HG03045 (cell line): ENCODE data around the gene DISC1.
"Not testable (repeated sequence)": the region's sequence is repeated elsewhere in the genome, so short reads cannot be mapped to it uniquely, and the experiment has no call there.

ENCODE experiments used
- ATAC-seq: cut with Tn5 transposase; IDR thresholded peaks from one replicate; pipeline ENCODE4 v1.9.1; 2021; ENCODE audit warnings: mild to moderate bottlenecking, moderate library complexity; ENCODE audit not compliant: unreplicated experiment

Gene DISC1

GRCh38 chr1:231626535-231626950 lies at the start of gene DISC1:
TSS of gene DISC1 (plus strand) at chr1:231626790. CDS start at chr1:231626868, 78 bp downstream.
- ATAC-seq: peak; percentile 54

- ATAC-seq: no peak
Measured at GRCh38 chr1:231576804-231577718, 49.5 kb upstream of the DISC1 start.

- no peak for ATAC-seq
Measured at GRCh38 chr1:231580874-231581273, 45.7 kb upstream of the DISC1 start.

GRCh38 chr1:231581859-231582258 lies 44.7 kb upstream of the DISC1 start:
- ATAC-seq: no peak

GRCh38 chr1:231583376-231583775 lies 43.2 kb upstream of the DISC1 start:
- ATAC-seq: no peak

- ATAC-seq: no peak
Measured at GRCh38 chr1:231584117-231584516, 42.5 kb upstream of the DISC1 start.

GRCh38 chr1:231584921-231585320 lies 41.7 kb upstream of the DISC1 start:
- no peak for ATAC-seq

GRCh38 chr1:231590453-231591198 lies 36.0 kb upstream of the DISC1 start:
- no peak for ATAC-seq

GRCh38 chr1:231591466-231591865 lies 35.1 kb upstream of the DISC1 start:
- no peak for ATAC-seq

GRCh38 chr1:231592809-231593208 lies 33.8 kb upstream of the DISC1 start:
- no peak for ATAC-seq

- ATAC-seq: not testable (repeated sequence)
Measured at GRCh38 chr1:231593264-231593663, 33.3 kb upstream of the DISC1 start.

GRCh38 chr1:231594123-231594522 lies 32.5 kb upstream of the DISC1 start:
- ATAC-seq: no peak

- no peak for ATAC-seq
Measured at GRCh38 chr1:231594749-231595148, 31.8 kb upstream of the DISC1 start.

- no peak for ATAC-seq
Measured at GRCh38 chr1:231596337-231596791, 30.2 kb upstream of the DISC1 start.

GRCh38 chr1:231597971-231598370 lies 28.6 kb upstream of the DISC1 start:
- ATAC-seq: no peak

- ATAC-seq: no peak
Measured at GRCh38 chr1:231600458-231600976, 26.1 kb upstream of the DISC1 start.

GRCh38 chr1:231601824-231602672 lies 24.5 kb upstream of the DISC1 start:
- no peak for ATAC-seq

GRCh38 chr1:231602673-231602984 lies 24.0 kb upstream of the DISC1 start:
- ATAC-seq: no peak

- peak; percentile 57 for ATAC-seq
Measured at GRCh38 chr1:231603598-231604275, 22.9 kb upstream of the DISC1 start.

GRCh38 chr1:231604276-231604621 lies 22.3 kb upstream of the DISC1 start:
- no peak for ATAC-seq
